Memory B cell (primary cell): Measurements from ENCODE around the gene TTC28.
"Not testable (repeated sequence)": the region's sequence is repeated elsewhere in the genome, so short reads cannot be mapped to it uniquely, and the experiment has no call there.

Experiments
- ATAC-seq: fragments of 150-1000 bp; cut with Tn5 transposase; 2 replicates; pipeline ENCODE4 v1.10.0; 2021; ENCODE audit warnings: low read depth, mild to moderate bottlenecking, moderate library complexity
- DNase-seq, 2 donors: peaks; one replicate each; pipeline ENCODE4 v3.0.0; 2022; ENCODE audit warnings: low spot score in 2 of 2
- H3K27ac Mint-ChIP-seq: one replicate; pipeline ENCODE4 v1.8.0; 2022; ENCODE audit warnings: mild to moderate bottlenecking, moderate library complexity, mixed read lengths
- H3K27me3 Mint-ChIP-seq: one replicate; pipeline ENCODE4 v1.8.0; 2022; ENCODE audit warnings: mixed read lengths
- H3K36me3 Mint-ChIP-seq: one replicate; pipeline ENCODE4 v1.8.0; 2022; ENCODE audit warnings: mild to moderate bottlenecking, mixed read lengths
- H3K4me1 Mint-ChIP-seq: one replicate; pipeline ENCODE4 v1.8.0; 2022; ENCODE audit warnings: mixed read lengths
- H3K4me3 Mint-ChIP-seq: one replicate; pipeline ENCODE4 v1.8.0; 2022; ENCODE audit warnings: mild to moderate bottlenecking, moderate library complexity, mixed read lengths
- H3K9me3 Mint-ChIP-seq: one replicate; pipeline ENCODE4 v1.8.0; 2022; ENCODE audit warnings: mixed read lengths

TTC28 gene

GRCh38 chr22:28679611-28680287 is at the start of gene TTC28:
Gene TTC28, minus strand, starts transcription at chr22:28679840. Its CDS starts 117 bp downstream, at chr22:28679723.
- not testable (repeated sequence) for H3K36me3 Mint-ChIP-seq, H3K9me3 Mint-ChIP-seq, ATAC-seq
- Mint-ChIP-seq H3K27ac (peak within 1 kb of the TSS; percentile 58), H3K4me3 (peak within 1 kb of the TSS; percentile 87), H3K27me3 (peaks cover 11% of the 10 kb centered on the region), H3K4me1 (peaks cover 10% of the 10 kb centered on the region)
- DNase-seq, result peak; percentile 35 to 53

- Mint-ChIP-seq H3K36me3 (peaks cover 22% of the 10 kb centered on the region), H3K4me1 (peaks cover 2% of the 10 kb centered on the region), H3K4me3 (no peak overlapping the region), H3K9me3 (no peaks in the 10 kb centered on the region), H3K27me3 (no peaks in the 10 kb centered on the region), H3K27ac (peak overlapping the region; percentile 13)
- ATAC-seq (no peak), DNase-seq (no peak)
Observed at GRCh38 chr22:28728621-28729313, 49.1 kb upstream of the TTC28 start.

GRCh38 chr22:28728002-28728401 is 48.4 kb upstream of the TTC28 start:
- H3K27ac Mint-ChIP-seq, result no peak overlapping the region

GRCh38 chr22:28718044-28718443 is 38.4 kb upstream of the TTC28 start:
- H3K27me3 Mint-ChIP-seq, result no peaks in the 10 kb centered on the region
- no peaks in the 10 kb centered on the region for H3K4me1 Mint-ChIP-seq
- peaks cover 7% of the 10 kb centered on the region for H3K36me3 Mint-ChIP-seq
- DNase-seq (no peak), ATAC-seq (no peak)
- H3K4me3 Mint-ChIP-seq, result peak overlapping the region; percentile 8
- H3K27ac Mint-ChIP-seq, result no peak overlapping the region
- no peaks in the 10 kb centered on the region for H3K9me3 Mint-ChIP-seq

More at GRCh38 chr22:28728002-28728401, 48.4 kb upstream of the TTC28 start:
- DNase-seq, result no peak
- Mint-ChIP-seq H3K27me3 (no peaks in the 10 kb centered on the region), H3K36me3 (peaks cover 20% of the 10 kb centered on the region), H3K9me3 (no peaks in the 10 kb centered on the region), H3K4me1 (peaks cover 2% of the 10 kb centered on the region), H3K4me3 (no peak overlapping the region)
- ATAC-seq, result no peak

- H3K4me3 Mint-ChIP-seq, result no peak overlapping the region
- ATAC-seq (no peak), DNase-seq (no peak)
- no peaks in the 10 kb centered on the region for H3K4me1 Mint-ChIP-seq
- peaks cover 7% of the 10 kb centered on the region for H3K36me3 Mint-ChIP-seq
- no peaks in the 10 kb centered on the region for H3K27me3 Mint-ChIP-seq
- no peak overlapping the region for H3K27ac Mint-ChIP-seq
- no peaks in the 10 kb centered on the region for H3K9me3 Mint-ChIP-seq
Observed at GRCh38 chr22:28716686-28717085, 37.0 kb upstream of the TTC28 start.

- H3K27ac Mint-ChIP-seq, result no peak overlapping the region
- peaks cover 8% of the 10 kb centered on the region for H3K36me3 Mint-ChIP-seq
- no peaks in the 10 kb centered on the region for H3K9me3 Mint-ChIP-seq
- H3K4me3 Mint-ChIP-seq, result no peak overlapping the region
- DNase-seq (no peak), ATAC-seq (no peak)
- H3K4me1 Mint-ChIP-seq, result no peaks in the 10 kb centered on the region
- no peaks in the 10 kb centered on the region for H3K27me3 Mint-ChIP-seq
Observed at GRCh38 chr22:28715611-28716010, 36.0 kb upstream of the TTC28 start.

GRCh38 chr22:28714043-28714628 is 34.5 kb upstream of the TTC28 start:
- Mint-ChIP-seq H3K9me3 (no peaks in the 10 kb centered on the region), H3K4me3 (no peak overlapping the region), H3K27me3 (no peaks in the 10 kb centered on the region), H3K36me3 (peaks cover 7% of the 10 kb centered on the region), H3K4me1 (no peaks in the 10 kb centered on the region), H3K27ac (no peak overlapping the region)
- DNase-seq, result no peak
- ATAC-seq, result no peak

GRCh38 chr22:28711820-28712777 is 32.5 kb upstream of the TTC28 start:
- no peak overlapping the region for H3K27ac Mint-ChIP-seq
- H3K4me1 Mint-ChIP-seq, result peaks cover 1% of the 10 kb centered on the region
- no peak overlapping the region for H3K4me3 Mint-ChIP-seq
- ATAC-seq (no peak), DNase-seq (no peak)
- H3K9me3 Mint-ChIP-seq, result no peaks in the 10 kb centered on the region
- peaks cover 8% of the 10 kb centered on the region for H3K36me3 Mint-ChIP-seq
- H3K27me3 Mint-ChIP-seq, result no peaks in the 10 kb centered on the region

- peaks cover 8% of the 10 kb centered on the region for H3K36me3 Mint-ChIP-seq
- H3K4me3 Mint-ChIP-seq, result no peak overlapping the region
- no peak for ATAC-seq
- no peaks in the 10 kb centered on the region for H3K27me3 Mint-ChIP-seq
- no peak overlapping the region for H3K27ac Mint-ChIP-seq
- H3K4me1 Mint-ChIP-seq, result peaks cover 6% of the 10 kb centered on the region
- DNase-seq, result no peak
- H3K9me3 Mint-ChIP-seq, result no peaks in the 10 kb centered on the region
Observed at GRCh38 chr22:28711341-28711740, 31.7 kb upstream of the TTC28 start.

- Mint-ChIP-seq H3K27ac (no peak overlapping the region), H3K36me3 (peaks cover 8% of the 10 kb centered on the region), H3K27me3 (no peaks in the 10 kb centered on the region), H3K4me1 (peaks cover 9% of the 10 kb centered on the region), H3K9me3 (no peaks in the 10 kb centered on the region), H3K4me3 (no peak overlapping the region)
- ATAC-seq (no peak), DNase-seq (no peak)
Observed at GRCh38 chr22:28710576-28711191, 31.0 kb upstream of the TTC28 start.

- ATAC-seq (no peak), DNase-seq (no peak)
- Mint-ChIP-seq H3K27ac (no peak overlapping the region), H3K9me3 (no peaks in the 10 kb centered on the region), H3K4me1 (peaks cover 9% of the 10 kb centered on the region), H3K36me3 (peaks cover 8% of the 10 kb centered on the region), H3K4me3 (no peak overlapping the region), H3K27me3 (no peaks in the 10 kb centered on the region)
Observed at GRCh38 chr22:28710107-28710506, 30.5 kb upstream of the TTC28 start.

- Mint-ChIP-seq H3K27ac (no peak overlapping the region), H3K36me3 (peaks cover 8% of the 10 kb centered on the region), H3K9me3 (no peaks in the 10 kb centered on the region), H3K4me1 (peaks cover 9% of the 10 kb centered on the region), H3K27me3 (no peaks in the 10 kb centered on the region), H3K4me3 (peak overlapping the region; percentile 45)
- DNase-seq, result peak in 1 of 2 donors; percentile 19
- ATAC-seq, result peak; percentile 96
Observed at GRCh38 chr22:28706845-28707244, 27.2 kb upstream of the TTC28 start.

- no peak for ATAC-seq
- H3K36me3 Mint-ChIP-seq, result peaks cover 9% of the 10 kb centered on the region
- peaks cover 9% of the 10 kb centered on the region for H3K4me1 Mint-ChIP-seq
- no peak for DNase-seq
- H3K27me3 Mint-ChIP-seq, result no peaks in the 10 kb centered on the region
- no peak overlapping the region for H3K4me3 Mint-ChIP-seq
- H3K9me3 Mint-ChIP-seq, result no peaks in the 10 kb centered on the region
- no peak overlapping the region for H3K27ac Mint-ChIP-seq
Observed at GRCh38 chr22:28703436-28703835, 23.8 kb upstream of the TTC28 start.
